H1 (cell line): Measurements from ENCODE around the gene MAPK8IP2. TPM values are rescaled to one million over a fixed set of nuclear protein-coding genes. Genes with fewer than 3 reads are reported as not detected.
A peak's percentile ranks its signal among the peaks of the same experiment; 100 is the strongest.

ENCODE experiments used
- CTCF ChIA-PET: fragments of 300-600 bp; sonication (Branson Sonifier 250); formaldehyde crosslinking; loops from one replicate; lab custom pipeline; 2021; ENCODE audit not compliant: partially characterized antibody; lab: Charles Lee
- POLR2A ChIA-PET: fragments of 300-600 bp; sonication (Branson Sonifier 250); formaldehyde crosslinking; loops from one replicate; lab custom pipeline; 2021; ENCODE audit warnings: inconsistent platforms; ENCODE audit not compliant: partially characterized antibody; lab: Charles Lee
- DNase-seq, 2 experiments: peaks; one replicate each; pipeline versions ENCODE4 v3.0.0 to v3.0.0-alpha.2; 2010 to 2022; ENCODE audit warnings: low spot score in 2 of 2, low read depth in 1 of 2, mixed read lengths in 1 of 2
- FAIRE-seq: peaks from 2 replicates; lab custom pipeline; 2011; peaks lifted over from hg19 to GRCh38; lab: Jason Lieb, UNC
- H2AFZ ChIP-seq: 2 replicates; pipeline ENCODE4 v1.8.1; 2012; ENCODE audit warnings: low read length, inconsistent platforms
- H2AK5ac ChIP-seq: 2 replicates; pipeline ENCODE4 v1.6.1; 2013; ENCODE audit warnings: low read depth, low read length
- H2BK120ac ChIP-seq: replicated peaks from 2 replicates; pipeline ENCODE3; 2013; ENCODE audit warnings: low read depth, low read length, inconsistent platforms
- H2BK12ac ChIP-seq: 2 replicates; pipeline ENCODE4 v1.6.1; 2013; ENCODE audit warnings: low read depth, low read length
- H2BK15ac ChIP-seq: 2 replicates; pipeline ENCODE4 v1.6.1; 2013; ENCODE audit warnings: low read length
- H2BK20ac ChIP-seq: 2 replicates; pipeline ENCODE4 v1.6.1; 2013; ENCODE audit warnings: low read length
- H2BK5ac ChIP-seq: 2 replicates; pipeline ENCODE4 v1.6.1; 2013; ENCODE audit warnings: low read depth, low read length
- H3K14ac ChIP-seq: 2 replicates; pipeline ENCODE4 v1.6.1; 2013; ENCODE audit warnings: inconsistent platforms; ENCODE audit not compliant: insufficient read length
- H3K18ac ChIP-seq: 2 replicates; pipeline ENCODE4 v1.6.1; 2013; ENCODE audit warnings: low read length; ENCODE audit errors: extremely low read depth
- H3K23ac ChIP-seq: 2 replicates; pipeline ENCODE4 v1.6.1; 2013; ENCODE audit warnings: inconsistent platforms; ENCODE audit not compliant: insufficient read length
- H3K23me2 ChIP-seq: 2 replicates; pipeline ENCODE4 v1.6.1; 2013; ENCODE audit warnings: low read depth, low read length
- H3K27ac ChIP-seq: 2 replicates; pipeline ENCODE4 v1.6.1; 2011; ENCODE audit warnings: low read depth, low read length, inconsistent platforms
- H3K27me3 ChIP-seq, 4 experiments: replicated peaks in 1 of 4; 1 replicate in 1 of 4; 2 replicates in 3 of 4; pipeline versions ENCODE4 v1.6.1 to v1.8.1; 2011 to 2013; ENCODE audit warnings: low read length in 3 of 4, mild to moderate bottlenecking in 3 of 4, inconsistent platforms in 2 of 4, mixed read lengths in 2 of 4, moderate library complexity in 1 of 4; ENCODE audit not compliant: control insufficient read depth in 3 of 4, insufficient read depth in 3 of 4; ENCODE audit errors: extremely low read depth in 1 of 4
- H3K36me3 ChIP-seq, 4 experiments: 2 replicates each; pipeline versions ENCODE4 v1.6.1 to v1.8.1; 2011 to 2013; ENCODE audit warnings: mild to moderate bottlenecking in 4 of 4, low read length in 3 of 4, moderate library complexity in 2 of 4, control low read depth in 1 of 4, inconsistent platforms in 1 of 4; ENCODE audit not compliant: insufficient read depth in 4 of 4, control insufficient read depth in 2 of 4
- H3K4ac ChIP-seq: replicated peaks from 2 replicates; pipeline ENCODE3; 2013; ENCODE audit warnings: low read length, low read depth, mixed read lengths, inconsistent platforms; ENCODE audit not compliant: insufficient read length
- H3K4me1 ChIP-seq, 4 experiments: replicated peaks in 1 of 4; 1 replicate in 1 of 4; 2 replicates in 3 of 4; pipeline versions ENCODE4 v1.6.1 to v1.8.1; 2011 to 2013; ENCODE audit warnings: low read length in 3 of 4, inconsistent platforms in 2 of 4, mixed read lengths in 1 of 4; ENCODE audit not compliant: insufficient read depth in 4 of 4, control insufficient read depth in 3 of 4
- H3K4me2 ChIP-seq, 2 experiments: 2 replicates each; pipeline versions ENCODE4 v1.6.1 to v1.8.1; 2011 to 2013; ENCODE audit warnings: low read depth in 2 of 2, low read length in 2 of 2, control low read depth in 1 of 2, inconsistent platforms in 1 of 2, mild to moderate bottlenecking in 1 of 2; ENCODE audit not compliant: insufficient read depth in 1 of 2
- H3K4me3 ChIP-seq, 4 experiments: fragments of 200-600, 300-600 bp in 1 of 4; sonication (generic), shearing (Covaris generic), sonication (Bioruptor Twin) in 1 of 4; 2 replicates each; pipeline versions ENCODE4 v1.5.1 to v1.8.1; 2011 to 2016; ENCODE audit warnings: low read length in 4 of 4, low read depth in 3 of 4, control low read depth in 2 of 4, inconsistent platforms in 2 of 4, mild to moderate bottlenecking in 2 of 4, mixed read lengths in 1 of 4, moderate library complexity in 1 of 4; ENCODE audit not compliant: insufficient read depth in 2 of 4; ENCODE audit errors: extremely low read depth in 1 of 4
- H3K56ac ChIP-seq: replicated peaks from 2 replicates; pipeline ENCODE3; 2013; ENCODE audit warnings: low read depth, mild to moderate bottlenecking, mixed read lengths, low read length, inconsistent platforms; ENCODE audit not compliant: insufficient read length
- H3K79me1 ChIP-seq: 2 replicates; pipeline ENCODE4 v1.6.1; 2013; ENCODE audit warnings: low read depth, low read length, control low read depth
- H3K79me2 ChIP-seq, 2 experiments: 2 replicates each; pipeline versions ENCODE4 v1.6.1 to v1.8.1; 2012 to 2013; ENCODE audit warnings: low read length in 2 of 2, mild to moderate bottlenecking in 2 of 2, inconsistent platforms in 1 of 2; ENCODE audit not compliant: insufficient read depth in 2 of 2, control insufficient read depth in 1 of 2
- H3K9ac ChIP-seq, 4 experiments: replicated peaks in 1 of 4; 1 replicate in 1 of 4; 2 replicates in 3 of 4; pipeline versions ENCODE4 v1.6.1 to v1.8.1; 2011 to 2013; ENCODE audit warnings: low read depth in 3 of 4, low read length in 3 of 4, control low read depth in 2 of 4, mild to moderate bottlenecking in 2 of 4, moderate library complexity in 2 of 4, inconsistent platforms in 1 of 4; ENCODE audit errors: extremely low read depth in 1 of 4
- H3K9me3 ChIP-seq, 2 experiments: 2 replicates each; pipeline versions ENCODE4 v1.6.1 to v1.8.1; 2012 to 2013; ENCODE audit warnings: mild to moderate bottlenecking in 2 of 2, moderate library complexity in 2 of 2, control low read depth in 1 of 2, inconsistent platforms in 1 of 2, low read depth in 1 of 2, low read length in 1 of 2, mixed read lengths in 1 of 2; ENCODE audit not compliant: insufficient read depth in 2 of 2
- H4K20me1 ChIP-seq, 2 experiments: replicated peaks in 1 of 2; 2 replicates each; pipeline versions ENCODE3 to v1.8.1; 2011 to 2013; ENCODE audit warnings: inconsistent platforms in 2 of 2, low read length in 2 of 2, mild to moderate bottlenecking in 1 of 2; ENCODE audit not compliant: insufficient read depth in 2 of 2, control insufficient read depth in 1 of 2
- H4K5ac ChIP-seq: 2 replicates; pipeline ENCODE4 v1.6.1; 2013; ENCODE audit warnings: low read length, low read depth, mixed read lengths, inconsistent platforms; ENCODE audit not compliant: insufficient read length
- H4K8ac ChIP-seq: 2 replicates; pipeline ENCODE4 v1.8.0; 2013; ENCODE audit warnings: mild to moderate bottlenecking, moderate library complexity, low read length, inconsistent platforms; ENCODE audit not compliant: insufficient read depth; ENCODE audit errors: extremely low read depth
- H4K91ac ChIP-seq: replicated peaks from 2 replicates; pipeline ENCODE3; 2013; ENCODE audit warnings: low read length, mixed read lengths, inconsistent platforms; ENCODE audit not compliant: insufficient read length
- BACH1 ChIP-seq: IDR thresholded peaks from 2 replicates; pipeline ENCODE4 v1.6.1; 2012; ENCODE audit warnings: low read length, improper control_type of control experiment
- EZH2 ChIP-seq: fragments of 200-600 bp; sonication (generic); IDR thresholded peaks from 2 replicates; pipeline ENCODE4 v1.7.1; 2012; ENCODE audit warnings: low read depth, mild to moderate bottlenecking, moderate library complexity, low read length, inconsistent platforms; ENCODE audit not compliant: severe bottlenecking
- SP2 ChIP-seq: IDR thresholded peaks from 2 replicates; pipeline ENCODE4 v1.6.1; 2012; ENCODE audit warnings: mild to moderate bottlenecking, low read length, inconsistent platforms
- SRF ChIP-seq: IDR thresholded peaks from 2 replicates; pipeline ENCODE4 v1.6.1; 2011; ENCODE audit warnings: mild to moderate bottlenecking, low read depth, low read length, moderate library complexity
- SUZ12 ChIP-seq: fragments of 200-600 bp; sonication (generic); IDR thresholded peaks from 2 replicates; pipeline ENCODE4 v1.6.1; 2012; ENCODE audit warnings: mild to moderate bottlenecking, inconsistent platforms, low read length, moderate library complexity, mixed read lengths
- YY1 ChIP-seq: IDR thresholded peaks from 2 replicates; pipeline ENCODE4 v1.6.1; 2011; ENCODE audit warnings: low read depth, mild to moderate bottlenecking, low read length
- WGBS, 2 experiments: shearing (Covaris generic) in 1 of 2; methylation state at CpG; one replicate each; pipeline versions ENCODE4 v1.1.6 to v1.1.7; 2013 to 2015; ENCODE audit warnings: low lambda C conversion rate in 2 of 2, mixed read lengths in 2 of 2, inconsistent platforms in 1 of 2, low coverage in 1 of 2, missing lambda C conversion rate in 1 of 2; ENCODE audit not compliant: insufficient replicate concordance in 2 of 2, insufficient coverage in 1 of 2, insufficient read length in 1 of 2; ENCODE audit errors: extremely low coverage in 1 of 2, missing lambda C conversion rate in 1 of 2; 5-methylcytosine and 5-hydroxymethylcytosine counted together
- polyA plus RNA-seq, 7 experiments: library from polyadenylated mRNA; depleted of rRNA in 3 of 7; stranded (reverse) in 5 of 7; unstranded in 2 of 7; fragments of >200 nt in 5 of 7; fragments of 200-250 nt in 2 of 7; gene quantifications; 1 replicate in 5 of 7; 2 replicates in 1 of 7; 4 replicates in 1 of 7; pipeline versions ENCODE4 v1.2.1 to v1.2.3, GENCODE V29; 2011 to 2013; ENCODE audit warnings: missing spikeins in 2 of 7, mixed read lengths in 2 of 7
- total RNA-seq: library from RNA; stranded (reverse); fragmentation: NEBNext Ultra II Directional; extraction: Animal tissue kit (Norgen Biotek cat#: 25700); gene quantifications from 2 replicates; pipeline ENCODE4 v1.2.1, GENCODE V29; 2021

The MAPK8IP2 gene
- total and polyA plus RNA-seq, 2 of the 8 experiments (the other 6 are each of a cell fraction or from before 2014, with no cell fraction given): 1.5 to 5.5 TPM

DNA sequence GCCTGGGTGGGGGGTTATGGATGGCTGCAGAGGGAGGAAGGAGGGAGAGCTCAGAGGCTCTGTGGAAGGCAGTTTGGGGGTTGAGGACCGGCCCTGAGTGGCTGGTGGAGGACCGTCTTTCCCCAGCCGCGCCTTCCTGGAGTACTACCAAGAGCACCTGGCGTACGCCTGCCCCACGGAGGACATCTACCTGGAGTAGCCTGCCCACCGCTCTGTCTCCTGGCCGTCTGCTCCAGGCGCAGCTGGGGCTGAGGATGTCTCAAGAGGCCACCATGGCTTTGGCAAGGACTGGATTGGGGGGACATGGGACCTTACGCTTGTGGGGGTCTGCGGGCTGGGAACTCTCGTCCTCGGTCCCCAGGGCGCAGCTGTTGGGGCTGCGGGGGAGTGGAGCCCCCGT lies 10.0 kb downstream of the MAPK8IP2 start:
- Histone ChIP-seq H4K20me1 (peaks cover 0 to 6% of the 10 kb centered on the region in 2 experiments), H3K23me2 (no peaks in the 10 kb centered on the region), H3K18ac (no peak overlapping the region), H3K27ac (no peak overlapping the region), H2BK5ac (no peak overlapping the region), H3K4ac (no peak overlapping the region), H4K91ac (no peak overlapping the region), H2AFZ (no peak overlapping the region), H2BK20ac (no peak overlapping the region), H4K5ac (no peak overlapping the region), H3K4me3 (no peak overlapping the region), H3K9me3 (no peaks in the 10 kb centered on the region), H2BK15ac (no peak overlapping the region), H2AK5ac (no peak overlapping the region), H3K56ac (no peak overlapping the region), H3K79me1 (no peaks in the 10 kb centered on the region), H3K23ac (no peak overlapping the region), H3K79me2 (no peaks in the 10 kb centered on the region), H3K9ac (no peak overlapping the region), H3K36me3 (no peaks in the 10 kb centered on the region), H4K8ac (no peak overlapping the region), H3K4me1 (peaks cover 0 to 13% (median 2%) of the 10 kb centered on the region in 4 experiments; a peak in 4 of 7 replicates), H3K27me3 (peaks cover 1 to 18% (median 12%) of the 10 kb centered on the region in 4 experiments), H2BK12ac (no peak overlapping the region), H2BK120ac (no peak overlapping the region), H3K4me2 (no peak overlapping the region), H3K14ac (no peak overlapping the region)
- FAIRE-seq: no peak
- DNase-seq: peak in 1 of 2 experiments; percentile 41
- ChIA-PET CTCF (interaction anchor here (0.9 to 5.4 kb wide), 7 partner anchors 9 to 86 kb away, joined by 3 to 39 read pairs (median 9); partner anchors contain the start of genes ARSA, CPT1B and SYCE3), POLR2A (interaction anchor here (1.6 kb wide), 1 partner anchor 10 kb away, joined by 4 read pairs; no protein-coding TSS in a partner anchor)
- WGBS, 2 experiments: 92% methylated on average over 16 of the region's 17 CpGs; no CpG with 5 or more reads in 1 of the 2 experiments
- TF ChIP-seq YY1 (no peak), EZH2 (no peak), SRF (no peak), BACH1 (no peak), SUZ12 (no peak), SP2 (no peak)
